ENCODE data around the gene OGN. TPM values are rescaled to one million over a fixed set of nuclear protein-coding genes. Genes with fewer than 3 reads are reported as not detected.

OGN gene
- polyA plus RNA-seq, 1 donor (not counting 4 experiments of a cell fraction or from before 2014, with no cell fraction given), result not detected

- FAIRE-seq (peak; percentile 65), DNase-seq (ENCODE audit: low read depth, low spot score) (peak; percentile 45)
- Histone ChIP-seq H3K9ac (ENCODE audit: control insufficient read depth, extremely low read depth, insufficient read depth, low read length) (peak overlapping the region; percentile 53), H3K36me3 (ENCODE audit: control insufficient read depth in 2 of 2, extremely low read depth in 1 of 2, insufficient read depth in 2 of 2, low read length in 2 of 2) (no peaks in the 10 kb centered on the region), H3K4me3 (ENCODE audit: control insufficient read depth in 2 of 3, extremely low read depth in 1 of 3, insufficient read depth in 2 of 3, low read depth in 1 of 3, low read length in 3 of 3) (peak overlapping the region in 2 of 3 experiments; percentile 18 to 56), H3K79me2 (ENCODE audit: control insufficient read depth, insufficient read depth, low read length) (no peaks in the 10 kb centered on the region), H3K27ac (ENCODE audit: control insufficient read depth, insufficient read depth, low read length) (peak overlapping the region; percentile 95), H3K4me2 (ENCODE audit: control insufficient read depth, extremely low read depth, insufficient read depth, low read depth, low read length) (peak overlapping the region; percentile 80), H3K4me1 (ENCODE audit: control insufficient read depth, extremely low read depth, insufficient read depth, low read length) (peaks cover 24% of the 10 kb centered on the region), H3K27me3 (ENCODE audit: control insufficient read depth, extremely low read depth, insufficient read depth, low read length) (no peaks in the 10 kb centered on the region), H2AFZ (ENCODE audit: control insufficient read depth, low read length) (peak overlapping the region; percentile 56), H4K20me1 (ENCODE audit: control insufficient read depth, extremely low read depth, insufficient read depth, low read length) (no peaks in the 10 kb centered on the region), H3K9me1 (ENCODE audit: control insufficient read depth, extremely low read depth, insufficient read depth, low read length) (no peaks in the 10 kb centered on the region), H3K9me3 (ENCODE audit: control insufficient read depth, low read depth, low read length) (no peaks in the 10 kb centered on the region)
- dilution Hi-C loops (cut with MboI; ENCODE audit: extremely low pct_ligation_motif_present, low sequenced_read_pairs), result no loop called here
- TF ChIP-seq CTCF (optimal IDR thresholded peaks at IDR 0.05 in 1 of 3, IDR thresholded peaks at IDR 0.05 in 1 of 3, conservative IDR thresholded peaks at IDR 0.05 in 1 of 3; ENCODE audit: extremely low read depth in 1 of 3, insufficient read depth in 2 of 3, low read length in 3 of 3) (no peak), EZH2 (IDR thresholded peaks at IDR 0.05; ENCODE audit: low read length) (no peak)
These were observed 18.4 kb downstream of the OGN start for GRCh38 chr9:92385953-92386352.

- peak overlapping the region; percentile 56 for H2AFZ ChIP-seq (ENCODE audit: control insufficient read depth, low read length)
- peak overlapping the region; percentile 53 for H3K9ac ChIP-seq (ENCODE audit: control insufficient read depth, extremely low read depth, insufficient read depth, low read length)
- H4K20me1 ChIP-seq (ENCODE audit: control insufficient read depth, extremely low read depth, insufficient read depth, low read length), result no peaks in the 10 kb centered on the region
- dilution Hi-C loops (cut with MboI; ENCODE audit: extremely low pct_ligation_motif_present, low sequenced_read_pairs), result no loop called here
- H3K4me1 ChIP-seq (ENCODE audit: control insufficient read depth, extremely low read depth, insufficient read depth, low read length), result peaks cover 24% of the 10 kb centered on the region
- H3K4me2 ChIP-seq (ENCODE audit: control insufficient read depth, extremely low read depth, insufficient read depth, low read depth, low read length), result peak overlapping the region; percentile 80
- H3K79me2 ChIP-seq (ENCODE audit: control insufficient read depth, insufficient read depth, low read length), result no peaks in the 10 kb centered on the region
- H3K27me3 ChIP-seq (ENCODE audit: control insufficient read depth, extremely low read depth, insufficient read depth, low read length), result no peaks in the 10 kb centered on the region
- H3K9me3 ChIP-seq (ENCODE audit: control insufficient read depth, low read depth, low read length), result no peaks in the 10 kb centered on the region
- TF ChIP-seq CTCF (optimal IDR thresholded peaks at IDR 0.05 in 1 of 3, IDR thresholded peaks at IDR 0.05 in 1 of 3, conservative IDR thresholded peaks at IDR 0.05 in 1 of 3; ENCODE audit: extremely low read depth in 1 of 3, insufficient read depth in 2 of 3, low read length in 3 of 3), result no peak
- no peak for TF ChIP-seq EZH2 (IDR thresholded peaks at IDR 0.05; ENCODE audit: low read length)
- no peaks in the 10 kb centered on the region for H3K9me1 ChIP-seq (ENCODE audit: control insufficient read depth, extremely low read depth, insufficient read depth, low read length)
- H3K36me3 ChIP-seq (ENCODE audit: control insufficient read depth in 2 of 2, extremely low read depth in 1 of 2, insufficient read depth in 2 of 2, low read length in 2 of 2), result no peaks in the 10 kb centered on the region
- peak overlapping the region; percentile 95 for H3K27ac ChIP-seq (ENCODE audit: control insufficient read depth, insufficient read depth, low read length)
- peak overlapping the region in 2 of 3 experiments; percentile 18 to 56 for H3K4me3 ChIP-seq (ENCODE audit: control insufficient read depth in 2 of 3, extremely low read depth in 1 of 3, insufficient read depth in 2 of 3, low read depth in 1 of 3, low read length in 3 of 3)
- no peak for DNase-seq (ENCODE audit: low read depth, low spot score)
- FAIRE-seq, result peak; percentile 70
These were observed 18.9 kb downstream of the OGN start for GRCh38 chr9:92385477-92385876.
